Fibroblast of skin of abdomen (primary cell): ENCODE measurements around the gene ADCY9.
"Not testable (repeated sequence)": the region's sequence is repeated elsewhere in the genome, so short reads cannot be mapped to it uniquely, and the experiment has no call there.

Experiments
- DNase-seq: peaks from one replicate; pipeline ENCODE4 v3.0.0-alpha.2; 2013

The ADCY9 gene

GRCh38 chr16:4067262-4068001, 48.8 kb downstream of the ADCY9 start:
- DNase-seq: peak; percentile 59

- no peak for DNase-seq
These were observed 51.3 kb downstream of the ADCY9 start for GRCh38 chr16:4064950-4065352.

- no peak for DNase-seq
These were observed 53.9 kb downstream of the ADCY9 start for GRCh38 chr16:4062212-4062802.

GRCh38 chr16:4060823-4061222, 55.4 kb downstream of the ADCY9 start:
- DNase-seq: no peak

- DNase-seq: no peak
These were observed 56.2 kb downstream of the ADCY9 start for GRCh38 chr16:4060009-4060408.

GRCh38 chr16:4058386-4058785, 57.9 kb downstream of the ADCY9 start:
- no peak for DNase-seq

GRCh38 chr16:4057439-4057877, 58.8 kb downstream of the ADCY9 start:
- DNase-seq: no peak

GRCh38 chr16:4056161-4057105, 59.8 kb downstream of the ADCY9 start:
- DNase-seq: no peak

GRCh38 chr16:4055748-4056147, 60.5 kb downstream of the ADCY9 start:
- DNase-seq: no peak

GRCh38 chr16:4053301-4053845, 62.9 kb downstream of the ADCY9 start:
- no peak for DNase-seq

- DNase-seq: no peak
These were observed 63.4 kb downstream of the ADCY9 start for GRCh38 chr16:4052801-4053293.

- no peak for DNase-seq
These were observed 64.1 kb downstream of the ADCY9 start for GRCh38 chr16:4052096-4052495.

GRCh38 chr16:4051591-4051990, 64.7 kb downstream of the ADCY9 start:
- no peak for DNase-seq

GRCh38 chr16:4049031-4049430, 67.2 kb downstream of the ADCY9 start:
- no peak for DNase-seq

- DNase-seq: no peak
These were observed 67.8 kb downstream of the ADCY9 start for GRCh38 chr16:4048481-4048880.

GRCh38 chr16:4046221-4046620, 70.0 kb downstream of the ADCY9 start:
- DNase-seq: no peak

GRCh38 chr16:4045561-4045960, 70.7 kb downstream of the ADCY9 start:
- not testable (repeated sequence) for DNase-seq

GRCh38 chr16:4042581-4042980, 73.7 kb downstream of the ADCY9 start:
- no peak for DNase-seq

- no peak for DNase-seq
These were observed 77.8 kb downstream of the ADCY9 start for GRCh38 chr16:4038448-4038847.

GRCh38 chr16:4036952-4037351, 79.3 kb downstream of the ADCY9 start:
- DNase-seq: not testable (repeated sequence)

GRCh38 chr16:4034963-4035362, 81.3 kb downstream of the ADCY9 start:
- DNase-seq: no peak

GRCh38 chr16:4033951-4034350, 82.3 kb downstream of the ADCY9 start:
- DNase-seq: no peak

- DNase-seq: peak; percentile 26
These were observed 83.5 kb downstream of the ADCY9 start for GRCh38 chr16:4032768-4033167.
